ENCODE results near the gene CEACAM16. TPM values are rescaled to one million over a fixed set of nuclear protein-coding genes. Genes with fewer than 3 reads are reported as not detected.
A peak's percentile ranks its signal among the peaks of the same experiment; 100 is the strongest.
"Not testable (repeated sequence)": the region's sequence is repeated elsewhere in the genome, so short reads cannot be mapped to it uniquely, and the experiment has no call there.

CEACAM16 gene
- total RNA-seq, 4 donors from 2014 or later, result 0.40 TPM; not detected in 3

DNA sequence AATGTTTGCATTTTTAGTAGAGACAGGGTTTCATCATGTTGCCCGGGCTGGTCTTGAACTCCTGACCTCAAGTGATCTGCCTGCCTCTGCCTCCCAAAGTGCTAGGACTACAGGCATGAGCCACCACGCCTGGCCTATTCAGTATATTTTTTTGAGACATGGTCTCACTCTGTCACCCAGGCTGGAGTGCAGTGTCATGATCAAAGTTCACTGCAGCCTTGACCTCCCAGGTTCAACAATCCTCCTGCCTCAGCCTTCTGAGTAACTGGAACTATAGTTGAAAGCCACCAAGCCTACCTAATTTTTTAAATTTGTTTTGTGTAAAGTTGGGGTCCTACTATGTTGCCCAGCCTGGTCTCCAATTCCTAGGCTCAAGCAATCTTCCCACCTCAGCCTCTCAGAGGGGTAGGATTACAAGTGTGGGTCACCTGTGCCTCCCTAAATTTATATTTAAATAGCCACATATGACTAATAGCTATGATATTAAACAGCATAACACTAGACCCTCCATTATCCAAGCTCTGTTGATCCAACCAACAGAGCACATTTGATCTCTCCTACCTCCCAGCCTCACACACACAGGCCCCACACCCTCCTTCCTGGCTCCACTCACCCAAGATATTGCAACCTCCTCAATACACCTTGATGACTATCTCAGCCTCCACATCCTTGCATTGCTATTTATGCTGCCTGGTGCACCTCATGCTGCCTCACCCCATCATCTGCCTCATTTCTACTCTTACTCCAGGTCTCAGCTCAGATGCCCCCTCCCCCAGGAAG lies 29.8 kb upstream of the CEACAM16 start:
- no peaks in the 10 kb centered on the region for H3K9me3 ChIP-seq
- H3K4me1 ChIP-seq, result peaks cover 0 to 11% of the 10 kb centered on the region in 2 donors
- H3K27me3 ChIP-seq, result no peaks in the 10 kb centered on the region
- 89 to 96% methylated on average over 2 of the region's 2 CpGs for WGBS, 2 donors
- intact Hi-C loops (cut with DNase I), result no loop called here
- H3K4me3 ChIP-seq (replicated peaks in 1 of 3), result no peak overlapping the region
- H3K36me3 ChIP-seq, result no peaks in the 10 kb centered on the region
- TF ChIP-seq, protein P1, sequence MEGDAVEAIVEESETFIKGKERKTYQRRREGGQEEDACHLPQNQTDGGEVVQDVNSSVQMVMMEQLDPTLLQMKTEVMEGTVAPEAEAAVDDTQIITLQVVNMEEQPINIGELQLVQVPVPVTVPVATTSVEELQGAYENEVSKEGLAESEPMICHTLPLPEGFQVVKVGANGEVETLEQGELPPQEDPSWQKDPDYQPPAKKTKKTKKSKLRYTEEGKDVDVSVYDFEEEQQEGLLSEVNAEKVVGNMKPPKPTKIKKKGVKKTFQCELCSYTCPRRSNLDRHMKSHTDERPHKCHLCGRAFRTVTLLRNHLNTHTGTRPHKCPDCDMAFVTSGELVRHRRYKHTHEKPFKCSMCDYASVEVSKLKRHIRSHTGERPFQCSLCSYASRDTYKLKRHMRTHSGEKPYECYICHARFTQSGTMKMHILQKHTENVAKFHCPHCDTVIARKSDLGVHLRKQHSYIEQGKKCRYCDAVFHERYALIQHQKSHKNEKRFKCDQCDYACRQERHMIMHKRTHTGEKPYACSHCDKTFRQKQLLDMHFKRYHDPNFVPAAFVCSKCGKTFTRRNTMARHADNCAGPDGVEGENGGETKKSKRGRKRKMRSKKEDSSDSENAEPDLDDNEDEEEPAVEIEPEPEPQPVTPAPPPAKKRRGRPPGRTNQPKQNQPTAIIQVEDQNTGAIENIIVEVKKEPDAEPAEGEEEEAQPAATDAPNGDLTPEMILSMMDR (IDR thresholded peaks at IDR 0.05), result no peak
- no peak for TF ChIP-seq POLR2A (IDR thresholded peaks at IDR 0.05)
- no peak for DNase-seq
- H3K27ac ChIP-seq, result no peak overlapping the region

GRCh38 chr19:44670027-44670426 lies 28.9 kb upstream of the CEACAM16 start:
- H3K27ac ChIP-seq; H3K4me3 ChIP-seq (replicated peaks in 1 of 3); DNase-seq; intact Hi-C loops (cut with DNase I); H3K9me3 ChIP-seq; H3K36me3 ChIP-seq; H3K27me3 ChIP-seq: not testable (repeated sequence)
- peaks cover 0 to 11% of the 10 kb centered on the region in 2 donors for H3K4me1 ChIP-seq
- 95 to 97% methylated on average over 2 of the region's 2 CpGs for WGBS, 2 donors

DNA sequence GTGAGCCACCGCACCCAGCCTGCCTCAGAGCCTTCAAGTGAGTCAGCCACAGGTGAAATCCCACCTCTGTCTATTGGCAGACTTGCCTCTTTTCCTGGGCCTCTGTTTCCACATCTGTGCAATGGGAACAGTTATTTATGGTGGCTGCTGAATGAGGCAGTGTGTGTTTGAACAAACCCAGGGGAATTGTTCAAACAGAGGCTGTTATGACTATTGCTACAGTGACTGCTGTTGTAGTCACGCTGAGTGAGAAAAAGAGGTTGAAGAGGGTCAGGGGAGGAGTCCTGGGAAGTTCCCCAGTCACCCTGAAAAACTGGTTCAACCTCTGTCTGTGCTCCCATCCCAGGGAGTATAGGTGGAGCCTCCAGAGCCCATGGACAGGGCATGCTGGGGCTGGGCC lies 27.6 kb upstream of the CEACAM16 start, which contains the start of gene CEACAM19:
TSS of gene CEACAM19 (plus strand) at position 83 of the 400 bp plus-strand sequence. CDS start 450 bp downstream, outside the sequence.
- intact Hi-C loops (cut with DNase I), result no loop called here
- 36 to 65% methylated on average over 2 of the region's 2 CpGs for WGBS, 2 donors
- Histone ChIP-seq H3K36me3 (no peaks in the 10 kb centered on the region), H3K27me3 (no peaks in the 10 kb centered on the region), H3K9me3 (no peaks in the 10 kb centered on the region), H3K4me3 (replicated peaks in 1 of 3) (no peak within 1 kb of the TSS), H3K27ac (peak within 1 kb of the TSS in 1 of 3 donors; percentile 49), H3K4me1 (peaks cover 0 to 21% of the 10 kb centered on the region in 2 donors)
- TF ChIP-seq, protein P1 (IDR thresholded peaks at IDR 0.05), result no peak
- TF ChIP-seq POLR2A (IDR thresholded peaks at IDR 0.05), result peak in 1 of 2 donors; percentile 9
- peak in 1 of 2 donors; percentile 35 for DNase-seq

GRCh38 chr19:44672226-44672625 lies 26.7 kb upstream of the CEACAM16 start:
- TF ChIP-seq, protein P1 (IDR thresholded peaks at IDR 0.05), result no peak
- no peak for TF ChIP-seq POLR2A (IDR thresholded peaks at IDR 0.05)
- Histone ChIP-seq H3K36me3 (no peaks in the 10 kb centered on the region), H3K27ac (no peak overlapping the region), H3K27me3 (no peaks in the 10 kb centered on the region), H3K4me3 (replicated peaks in 1 of 3) (no peak overlapping the region), H3K4me1 (peaks cover 2 to 28% of the 10 kb centered on the region in 2 donors), H3K9me3 (no peaks in the 10 kb centered on the region)
- 100% methylated on average over 1 of the region's 1 CpG for WGBS, 2 donors
- intact Hi-C loops (cut with DNase I), result no loop called here
- no peak for DNase-seq

- 79 to 81% methylated on average over 4 of the region's 4 CpGs for WGBS, 2 donors
- Histone ChIP-seq H3K36me3 (no peaks in the 10 kb centered on the region), H3K27ac (no peak overlapping the region), H3K4me1 (peaks cover 4 to 34% of the 10 kb centered on the region in 2 donors), H3K4me3 (replicated peaks in 1 of 3) (no peak overlapping the region), H3K27me3 (no peaks in the 10 kb centered on the region), H3K9me3 (no peaks in the 10 kb centered on the region)
- intact Hi-C loops (cut with DNase I), result no loop called here
- TF ChIP-seq POLR2A (IDR thresholded peaks at IDR 0.05), result no peak
- TF ChIP-seq, protein P1 (IDR thresholded peaks at IDR 0.05), result no peak
- no peak for DNase-seq
These were observed 25.4 kb upstream of the CEACAM16 start for GRCh38 chr19:44673510-44673909.
